ENCODE measurements around the gene HNRNPDL. TPM values are rescaled to one million over a fixed set of nuclear protein-coding genes. Genes with fewer than 3 reads are reported as not detected.
A peak's percentile ranks its signal among the peaks of the same experiment; 100 is the strongest.
"Not testable (repeated sequence)": the region's sequence is repeated elsewhere in the genome, so short reads cannot be mapped to it uniquely, and the experiment has no call there.

The HNRNPDL gene
- total RNA-seq, 2 experiments from 2014 or later, result 256 to 267 TPM

DNA sequence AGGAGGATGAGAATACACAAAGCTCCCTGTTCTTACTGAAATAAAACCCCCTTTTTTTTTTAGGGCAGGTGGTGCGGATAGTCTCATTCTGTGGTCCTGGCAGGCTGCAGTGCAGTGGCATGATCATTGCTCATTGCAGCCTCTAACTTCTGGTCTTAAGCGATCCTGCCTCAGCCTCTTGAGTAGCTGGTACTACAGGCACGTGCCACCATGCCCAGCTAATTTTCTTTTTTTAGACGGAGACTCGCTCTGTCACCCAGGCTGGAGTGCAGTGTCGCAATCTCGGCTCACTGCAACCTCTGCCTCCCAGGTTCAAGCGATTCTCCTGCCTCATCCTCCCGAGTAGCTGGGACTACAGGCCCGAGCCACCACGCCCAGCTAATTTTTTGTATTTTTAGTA, 15.2 kb downstream of the HNRNPDL start:
- peaks cover 21% of the 10 kb centered on the region for H3K27me3 Mint-ChIP-seq (ENCODE audit: low read depth)
- H3K4me1 Mint-ChIP-seq (ENCODE audit: low read depth); H3K9me3 Mint-ChIP-seq; H3K27ac Mint-ChIP-seq; H3K36me3 Mint-ChIP-seq (ENCODE audit: low read depth); CTCF ChIA-PET; H3K4me3 Mint-ChIP-seq; DNase-seq; intact Hi-C loops (cut with micrococcal nuclease): not testable (repeated sequence)

DNA sequence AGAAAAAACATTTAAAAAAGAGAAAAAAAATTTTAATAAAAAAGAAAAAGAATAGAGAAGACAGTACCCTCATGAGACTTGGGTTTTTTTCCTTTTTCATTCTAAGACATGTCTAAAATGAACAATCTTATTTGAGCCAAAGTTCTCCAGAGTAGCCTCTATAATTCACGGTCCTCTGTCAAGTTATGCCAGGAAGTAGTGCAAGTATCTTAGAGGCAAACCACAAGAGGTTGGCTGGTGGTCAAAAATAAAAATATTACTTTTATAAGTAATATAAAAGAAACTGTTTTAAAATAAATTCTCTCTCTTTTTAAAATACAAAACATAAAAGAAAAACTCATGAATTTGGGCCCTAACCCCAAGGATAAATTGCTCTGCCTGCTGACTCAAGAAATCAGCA, 26.5 kb downstream of the HNRNPDL start:
- Mint-ChIP-seq H3K4me1 (ENCODE audit: low read depth) (no peaks in the 10 kb centered on the region), H3K9me3 (no peaks in the 10 kb centered on the region), H3K36me3 (ENCODE audit: low read depth) (no peaks in the 10 kb centered on the region), H3K27ac (no peak overlapping the region), H3K4me3 (no peak overlapping the region), H3K27me3 (ENCODE audit: low read depth) (no peaks in the 10 kb centered on the region)
- CTCF ChIA-PET, result no interaction called here
- no peak for DNase-seq
- intact Hi-C loops (cut with micrococcal nuclease), result no loop called here

DNA sequence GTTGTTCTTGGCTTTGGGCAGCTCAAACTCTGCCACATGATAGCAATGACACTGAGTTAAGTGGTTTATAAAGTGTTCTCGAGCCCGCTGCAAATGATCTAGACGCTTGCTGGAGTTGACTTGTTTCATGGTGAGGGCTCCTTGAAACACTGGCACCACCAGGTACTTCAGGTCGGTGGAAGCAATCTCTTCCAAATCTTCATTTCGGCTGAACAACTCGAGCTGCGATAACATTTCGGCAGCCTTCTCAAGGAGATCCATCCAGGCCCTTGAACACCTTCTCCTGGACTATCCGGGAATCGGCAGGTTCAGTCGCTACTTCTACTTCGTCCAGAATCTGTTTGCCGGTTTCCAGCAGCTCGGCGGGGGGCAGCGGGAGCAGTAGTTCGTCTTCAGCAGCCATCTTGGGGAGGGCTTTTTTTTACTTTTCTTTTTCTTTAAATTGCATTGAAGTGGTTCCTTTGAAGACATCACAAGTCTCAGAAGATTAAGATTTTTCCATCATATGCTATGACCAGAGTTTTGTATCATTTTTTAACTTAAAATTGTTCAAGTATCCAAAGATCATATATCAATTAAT, 28.0 kb downstream of the HNRNPDL start:
- H3K27me3 Mint-ChIP-seq (ENCODE audit: low read depth), result no peaks in the 10 kb centered on the region
- intact Hi-C loops (cut with micrococcal nuclease), result no loop called here
- CTCF ChIA-PET, result no interaction called here
- DNase-seq, result no peak
- H3K4me3 Mint-ChIP-seq, result no peak overlapping the region
- no peak overlapping the region for H3K27ac Mint-ChIP-seq
- H3K4me1 Mint-ChIP-seq (ENCODE audit: low read depth), result no peaks in the 10 kb centered on the region
- H3K9me3 Mint-ChIP-seq, result no peaks in the 10 kb centered on the region
- no peaks in the 10 kb centered on the region for H3K36me3 Mint-ChIP-seq (ENCODE audit: low read depth)

DNA sequence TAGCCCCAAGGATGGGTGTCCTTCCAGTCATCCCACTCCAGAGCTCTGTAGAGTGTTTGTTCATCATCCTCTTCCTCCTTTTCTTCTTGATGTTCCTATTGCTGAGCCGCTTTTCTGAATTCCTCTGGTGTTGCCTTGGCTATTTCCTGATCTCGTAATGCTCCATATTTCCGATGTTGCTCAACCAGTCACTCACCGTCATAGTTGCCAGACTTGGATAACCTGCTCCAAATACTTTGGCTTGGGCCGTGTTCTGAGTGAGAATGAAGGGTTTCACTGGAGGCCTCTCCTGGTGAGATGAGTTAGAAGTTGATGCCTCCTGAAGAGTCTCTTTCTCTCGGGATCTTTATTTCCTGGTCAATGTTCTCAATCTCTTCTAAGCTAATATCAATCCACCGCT, 28.7 kb downstream of the HNRNPDL start:
- H3K4me3 Mint-ChIP-seq, result no peak overlapping the region
- intact Hi-C loops (cut with micrococcal nuclease), result no loop called here
- H3K36me3 Mint-ChIP-seq (ENCODE audit: low read depth), result no peaks in the 10 kb centered on the region
- no peaks in the 10 kb centered on the region for H3K9me3 Mint-ChIP-seq
- no peak overlapping the region for H3K27ac Mint-ChIP-seq
- CTCF ChIA-PET, result no interaction called here
- DNase-seq, result no peak
- no peaks in the 10 kb centered on the region for H3K4me1 Mint-ChIP-seq (ENCODE audit: low read depth)
- no peaks in the 10 kb centered on the region for H3K27me3 Mint-ChIP-seq (ENCODE audit: low read depth)

DNA sequence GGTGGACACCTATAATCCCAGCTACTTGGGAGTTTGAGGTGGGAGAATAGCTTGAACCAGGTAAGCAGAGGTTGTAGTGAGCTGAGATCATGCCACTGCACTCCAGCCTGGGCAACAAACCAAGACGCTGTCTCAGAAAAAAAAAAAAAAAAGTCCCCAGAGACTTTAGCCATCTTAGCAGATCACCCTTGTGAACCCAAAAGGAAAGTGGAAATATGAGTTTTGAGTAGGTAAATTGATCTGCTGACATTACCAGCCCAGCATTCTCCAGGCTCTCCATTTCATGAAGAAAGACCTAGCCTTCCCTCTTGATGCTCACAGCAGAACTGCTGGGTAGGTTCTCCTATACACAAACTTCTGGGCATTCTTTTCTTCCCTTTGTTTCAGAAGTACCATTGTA, 32.0 kb downstream of the HNRNPDL start:
- Mint-ChIP-seq H3K4me1 (ENCODE audit: low read depth) (no peaks in the 10 kb centered on the region), H3K9me3 (no peaks in the 10 kb centered on the region), H3K36me3 (ENCODE audit: low read depth) (no peaks in the 10 kb centered on the region), H3K27ac (no peak overlapping the region), H3K27me3 (ENCODE audit: low read depth) (no peaks in the 10 kb centered on the region), H3K4me3 (no peak overlapping the region)
- DNase-seq, result no peak
- CTCF ChIA-PET, result interaction anchor here (0.6 kb wide), 1 partner anchor 59 kb away, joined by 3 read pairs; no protein-coding TSS in a partner anchor
- intact Hi-C loops (cut with micrococcal nuclease), result no loop called here

DNA sequence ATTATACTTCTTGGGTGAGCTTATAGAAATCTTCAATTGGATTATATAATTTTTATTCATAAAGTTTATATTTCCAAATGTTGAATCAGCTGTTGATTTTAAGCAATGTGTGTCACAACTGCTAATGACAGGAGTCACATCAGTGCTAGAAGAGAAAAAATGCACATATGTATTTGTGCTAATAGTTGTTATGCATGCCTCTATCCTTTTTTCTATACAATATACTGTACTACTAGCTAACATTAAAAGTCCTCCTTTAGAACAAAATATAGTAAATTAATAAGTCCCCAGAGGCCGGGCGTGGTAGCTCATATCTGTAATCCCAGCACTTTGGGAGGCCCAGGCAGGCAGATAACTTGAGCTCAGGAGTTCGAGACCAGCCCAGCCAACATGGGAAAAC, 32.7 kb downstream of the HNRNPDL start:
- no peaks in the 10 kb centered on the region for H3K36me3 Mint-ChIP-seq (ENCODE audit: low read depth)
- no peaks in the 10 kb centered on the region for H3K9me3 Mint-ChIP-seq
- no peaks in the 10 kb centered on the region for H3K27me3 Mint-ChIP-seq (ENCODE audit: low read depth)
- H3K27ac Mint-ChIP-seq, result no peak overlapping the region
- no peak overlapping the region for H3K4me3 Mint-ChIP-seq
- no peak for DNase-seq
- intact Hi-C loops (cut with micrococcal nuclease), result no loop called here
- CTCF ChIA-PET, result interaction anchor here (0.6 to 0.7 kb wide), 2 partner anchors 58 to 276 kb away, joined by 3 to 4 read pairs; no protein-coding TSS in a partner anchor
- no peaks in the 10 kb centered on the region for H3K4me1 Mint-ChIP-seq (ENCODE audit: low read depth)

DNA sequence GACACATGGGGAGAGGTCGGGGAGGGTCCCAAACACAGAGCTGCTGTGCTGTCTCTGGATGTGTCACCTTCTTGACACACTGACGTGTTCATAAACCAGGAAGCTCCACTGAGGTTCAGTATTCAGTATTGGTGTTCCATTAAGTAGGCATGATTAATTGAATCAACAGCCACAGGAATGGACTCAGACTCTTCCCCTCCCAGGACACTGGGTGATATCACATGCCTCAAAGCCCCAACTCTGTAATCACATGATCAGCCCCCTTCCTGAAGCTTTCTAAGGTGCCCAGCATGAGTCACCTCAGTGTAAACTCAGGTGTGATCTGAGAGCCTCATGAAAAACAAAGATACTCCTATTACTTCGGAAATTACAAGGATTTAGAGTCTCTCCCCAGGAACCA, 35.4 kb downstream of the HNRNPDL start:
- CTCF ChIA-PET, result no interaction called here
- Mint-ChIP-seq H3K9me3 (no peaks in the 10 kb centered on the region), H3K4me3 (no peak overlapping the region), H3K27me3 (ENCODE audit: low read depth) (no peaks in the 10 kb centered on the region), H3K27ac (no peak overlapping the region), H3K4me1 (ENCODE audit: low read depth) (no peaks in the 10 kb centered on the region), H3K36me3 (ENCODE audit: low read depth) (no peaks in the 10 kb centered on the region)
- DNase-seq, result no peak
- intact Hi-C loops (cut with micrococcal nuclease), result no loop called here

DNA sequence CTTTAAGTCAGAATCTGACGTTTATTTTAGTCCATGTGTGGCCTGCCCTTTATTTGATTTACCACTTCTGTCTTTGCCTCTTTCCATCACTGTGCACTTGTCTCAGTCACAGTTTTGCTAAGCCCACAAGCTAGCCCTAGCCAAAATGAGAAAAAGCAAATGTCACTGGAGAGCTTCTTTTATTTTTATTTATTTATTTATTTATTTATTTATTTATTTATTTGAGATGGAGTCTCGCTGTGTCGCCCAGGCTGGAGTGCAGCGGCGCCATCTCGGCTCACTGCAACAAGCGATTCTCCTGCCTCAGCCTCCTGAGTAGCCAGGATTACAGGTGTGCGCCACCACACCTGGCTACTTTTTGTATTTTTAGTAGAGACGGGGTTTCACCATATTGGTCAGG, 40.2 kb downstream of the HNRNPDL start:
- DNase-seq; H3K27ac Mint-ChIP-seq; H3K36me3 Mint-ChIP-seq (ENCODE audit: low read depth); H3K27me3 Mint-ChIP-seq (ENCODE audit: low read depth); H3K4me3 Mint-ChIP-seq; H3K4me1 Mint-ChIP-seq (ENCODE audit: low read depth); H3K9me3 Mint-ChIP-seq; CTCF ChIA-PET; intact Hi-C loops (cut with micrococcal nuclease): not testable (repeated sequence)

DNA sequence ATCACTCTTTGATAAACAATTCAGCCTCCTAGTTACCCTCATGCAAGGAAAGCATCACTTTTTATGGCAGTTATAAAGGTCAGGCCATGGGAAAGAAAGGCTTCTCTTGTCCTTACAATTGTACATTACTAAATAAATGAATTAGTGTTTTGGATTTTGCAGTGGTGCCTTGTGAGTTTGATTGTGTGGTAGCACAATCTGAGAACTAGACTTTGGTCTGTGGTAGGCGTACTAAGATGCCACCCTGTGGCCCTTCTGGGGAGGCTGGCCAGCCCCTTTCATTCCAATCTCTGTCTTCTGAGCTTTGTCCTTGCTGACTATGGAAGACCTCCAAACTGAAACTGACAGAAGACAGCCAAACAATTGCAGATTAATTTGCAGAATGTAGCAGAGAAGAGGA, 41.9 kb downstream of the HNRNPDL start:
- no peak overlapping the region for H3K27ac Mint-ChIP-seq

DNA sequence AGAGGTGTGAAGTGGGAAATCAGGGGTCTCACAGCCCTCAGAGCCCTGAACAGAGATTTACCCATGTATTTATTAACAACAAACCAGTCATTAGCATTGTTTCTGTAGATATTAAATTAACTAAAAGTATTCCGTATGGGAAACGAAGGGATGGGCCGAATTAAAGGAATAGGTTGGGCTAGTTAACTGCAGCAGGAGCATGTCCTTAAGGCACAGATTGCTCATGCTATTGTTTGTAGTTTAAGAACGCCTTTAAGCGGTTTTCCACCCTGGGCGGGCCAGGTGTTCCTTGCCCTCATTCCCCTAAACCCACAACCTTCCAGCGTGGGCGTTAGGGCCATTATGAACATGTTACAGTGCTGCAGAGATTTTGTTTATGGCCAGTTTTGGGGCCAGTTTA, 44.0 kb downstream of the HNRNPDL start:
- H3K36me3 Mint-ChIP-seq (ENCODE audit: low read depth); H3K9me3 Mint-ChIP-seq; H3K27ac Mint-ChIP-seq; H3K4me3 Mint-ChIP-seq; CTCF ChIA-PET; intact Hi-C loops (cut with micrococcal nuclease); H3K27me3 Mint-ChIP-seq (ENCODE audit: low read depth); H3K4me1 Mint-ChIP-seq (ENCODE audit: low read depth); DNase-seq: not testable (repeated sequence)

More for the DNA sequence above, 41.9 kb downstream of the HNRNPDL start:
- Mint-ChIP-seq H3K27me3 (ENCODE audit: low read depth) (no peaks in the 10 kb centered on the region), H3K36me3 (ENCODE audit: low read depth) (no peaks in the 10 kb centered on the region), H3K4me1 (ENCODE audit: low read depth) (no peaks in the 10 kb centered on the region), H3K4me3 (no peak overlapping the region), H3K9me3 (no peaks in the 10 kb centered on the region)
- CTCF ChIA-PET, result no interaction called here
- intact Hi-C loops (cut with micrococcal nuclease), result no loop called here
- DNase-seq, result no peak

DNA sequence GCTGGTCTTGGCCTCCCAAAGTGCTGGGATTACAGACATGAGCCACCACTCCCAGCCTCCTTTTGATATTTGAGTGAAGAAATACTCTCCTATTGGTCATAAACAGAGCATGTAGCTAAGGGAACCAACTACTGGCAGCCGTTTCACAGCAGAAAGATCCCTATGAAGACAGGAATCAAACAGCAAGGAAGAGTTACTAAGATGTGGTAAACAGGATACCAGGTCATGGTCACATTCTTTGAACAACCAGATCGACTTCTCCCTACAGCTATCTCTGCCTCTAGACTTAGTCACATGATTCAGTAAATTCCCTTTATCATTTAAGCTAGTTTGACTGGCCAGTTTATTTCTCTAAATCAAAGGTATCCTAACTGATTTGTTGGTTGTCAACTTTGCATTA, 47.5 kb downstream of the HNRNPDL start:
- CTCF ChIA-PET, result no interaction called here
- no peak overlapping the region for H3K27ac Mint-ChIP-seq
- intact Hi-C loops (cut with micrococcal nuclease), result no loop called here
- H3K36me3 Mint-ChIP-seq (ENCODE audit: low read depth), result peaks cover 2% of the 10 kb centered on the region
- no peak overlapping the region for H3K4me3 Mint-ChIP-seq
- DNase-seq, result no peak
- peaks cover 5% of the 10 kb centered on the region for H3K4me1 Mint-ChIP-seq (ENCODE audit: low read depth)
- H3K9me3 Mint-ChIP-seq, result no peaks in the 10 kb centered on the region
- no peaks in the 10 kb centered on the region for H3K27me3 Mint-ChIP-seq (ENCODE audit: low read depth)

DNA sequence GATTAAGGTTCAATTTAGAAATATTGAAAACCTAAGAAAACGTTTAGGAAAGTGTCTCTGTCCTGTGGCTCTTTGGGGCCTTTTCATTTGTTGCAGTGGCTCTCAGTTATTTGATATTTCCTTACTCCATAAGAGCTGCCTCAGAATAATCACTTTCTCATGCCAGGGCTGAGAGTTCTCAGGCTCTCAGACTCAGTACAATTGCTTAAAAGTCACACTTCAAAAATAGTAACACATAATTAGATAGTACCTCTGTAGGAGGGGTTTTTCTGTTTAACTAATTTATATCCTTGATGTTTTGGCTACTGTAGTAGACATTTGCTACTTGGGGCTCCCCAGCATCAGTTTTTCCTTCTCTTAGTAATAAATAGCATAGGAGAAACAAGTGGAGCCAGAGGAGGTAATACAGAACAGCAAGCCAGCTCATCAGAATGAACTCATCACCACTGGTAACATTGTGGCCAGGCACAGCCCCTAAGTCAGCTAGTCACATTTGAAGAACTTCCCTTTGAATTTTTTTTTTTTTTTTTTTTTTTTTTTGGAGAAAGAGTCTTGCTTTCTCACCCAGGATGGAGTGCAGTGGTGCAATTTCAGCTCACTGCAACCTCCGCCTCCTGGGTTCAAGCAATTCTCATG, 48.5 kb downstream of the HNRNPDL start:
- H3K4me1 Mint-ChIP-seq (ENCODE audit: low read depth), result peaks cover 8% of the 10 kb centered on the region
- H3K9me3 Mint-ChIP-seq, result no peaks in the 10 kb centered on the region
- peaks cover 3% of the 10 kb centered on the region for H3K36me3 Mint-ChIP-seq (ENCODE audit: low read depth)
- intact Hi-C loops (cut with micrococcal nuclease), result loop anchor here (1.0 kb wide), 1 partner anchor 25 kb away; no protein-coding TSS in a partner anchor
- H3K4me3 Mint-ChIP-seq, result no peak overlapping the region
- CTCF ChIA-PET, result interaction anchor here (0.7 kb wide), 1 partner anchor 49 kb away, joined by 6 read pairs; no protein-coding TSS in a partner anchor
- H3K27me3 Mint-ChIP-seq (ENCODE audit: low read depth), result no peaks in the 10 kb centered on the region
- no peak overlapping the region for H3K27ac Mint-ChIP-seq
- DNase-seq, result peak; percentile 15

DNA sequence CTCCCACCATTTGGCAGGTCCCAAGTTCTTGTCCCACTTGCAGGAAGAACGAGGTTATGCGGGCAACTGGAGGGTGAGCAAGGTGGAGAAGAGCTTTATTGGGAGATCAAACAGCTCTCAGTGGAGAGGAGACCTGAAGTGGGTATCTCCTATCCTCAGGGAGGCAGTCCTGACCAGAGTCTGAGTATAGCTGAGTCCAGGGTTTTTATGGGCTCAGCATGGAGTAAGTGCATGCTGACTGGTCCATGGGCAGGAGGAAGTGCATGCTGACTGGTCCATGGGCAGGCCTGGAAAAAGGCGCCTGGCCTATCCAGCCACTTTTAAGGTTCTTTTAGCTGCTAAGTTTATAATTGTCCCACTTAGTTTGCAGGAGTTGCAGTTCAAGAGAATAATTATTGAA, 49.0 kb downstream of the HNRNPDL start:
- intact Hi-C loops (cut with micrococcal nuclease), result loop anchor here (1.0 kb wide), 1 partner anchor 25 kb away; no protein-coding TSS in a partner anchor
- CTCF ChIA-PET, result interaction anchor here (0.6 to 1.0 kb wide), 2 partner anchors 28 to 163 kb away, joined by 3 to 4 read pairs; no protein-coding TSS in a partner anchor

More for the DNA sequence above, 49.0 kb downstream of the HNRNPDL start:
- H3K27me3 Mint-ChIP-seq (ENCODE audit: low read depth), result no peaks in the 10 kb centered on the region
- peaks cover 11% of the 10 kb centered on the region for H3K4me1 Mint-ChIP-seq (ENCODE audit: low read depth)
- H3K27ac Mint-ChIP-seq, result no peak overlapping the region
- no peak for DNase-seq
- H3K4me3 Mint-ChIP-seq, result no peak overlapping the region
- H3K36me3 Mint-ChIP-seq (ENCODE audit: low read depth), result peaks cover 5% of the 10 kb centered on the region
- H3K9me3 Mint-ChIP-seq, result no peaks in the 10 kb centered on the region
